Endothelial cell of umbilical vein (primary cell): ENCODE results near the gene CSNK1G1.
"Not testable (repeated sequence)": the region's sequence is repeated elsewhere in the genome, so short reads cannot be mapped to it uniquely, and the experiment has no call there.

ENCODE experiments used
- EZH2 ChIP-seq: IDR thresholded peaks from 2 replicates; pipeline ENCODE4 v1.6.1; 2012; ENCODE audit warnings: borderline replicate concordance, low read depth, mild to moderate bottlenecking, moderate library complexity, low read length, inconsistent platforms; ENCODE audit not compliant: severe bottlenecking
- GATA2 ChIP-seq: IDR thresholded peaks from 2 replicates; pipeline ENCODE4 v1.7.0; 2011; ENCODE audit warnings: low read depth, mild to moderate bottlenecking, moderate library complexity, mixed read lengths, low read length; ENCODE audit not compliant: insufficient read length, insufficient read depth
- JUN ChIP-seq: IDR thresholded peaks from 2 replicates; pipeline ENCODE4 v1.6.1; 2011; ENCODE audit warnings: borderline replicate concordance, low read depth; ENCODE audit not compliant: insufficient read length, insufficient read depth
- MYC ChIP-seq: IDR thresholded peaks from one replicate; pipeline ENCODE4 v1.6.1; 2011; ENCODE audit warnings: mild to moderate bottlenecking, low read depth, low read length
- POLR2A ChIP-seq: IDR thresholded peaks from 2 replicates; pipeline ENCODE4 v1.6.1; 2012; ENCODE audit warnings: low read depth, mild to moderate bottlenecking, control low read depth, low read length
- POLR2AphosphoS5 ChIP-seq: IDR thresholded peaks from 2 replicates; pipeline ENCODE4 v1.6.1; 2012; ENCODE audit warnings: low read depth, mild to moderate bottlenecking, control low read depth, low read length, moderate library complexity; ENCODE audit not compliant: insufficient read depth
- TF ChIP-seq, protein P1 (sequence below), 2 donors: IDR thresholded peaks; 1 replicate in 1 of 2; 2 replicates in 1 of 2; pipeline ENCODE4 v1.5.1; 2011; ENCODE audit warnings: low read length in 2 of 2, mild to moderate bottlenecking in 2 of 2, moderate library complexity in 2 of 2, control low read depth in 1 of 2, inconsistent platforms in 1 of 2, low read depth in 1 of 2; ENCODE audit not compliant: insufficient read depth in 1 of 2; ENCODE audit errors: extremely low read depth in 1 of 2
- TF ChIP-seq, protein P2 (sequence below): IDR thresholded peaks from 2 replicates; pipeline ENCODE4 v1.6.1; 2011; ENCODE audit not compliant: insufficient read depth, insufficient read length

DNA sequence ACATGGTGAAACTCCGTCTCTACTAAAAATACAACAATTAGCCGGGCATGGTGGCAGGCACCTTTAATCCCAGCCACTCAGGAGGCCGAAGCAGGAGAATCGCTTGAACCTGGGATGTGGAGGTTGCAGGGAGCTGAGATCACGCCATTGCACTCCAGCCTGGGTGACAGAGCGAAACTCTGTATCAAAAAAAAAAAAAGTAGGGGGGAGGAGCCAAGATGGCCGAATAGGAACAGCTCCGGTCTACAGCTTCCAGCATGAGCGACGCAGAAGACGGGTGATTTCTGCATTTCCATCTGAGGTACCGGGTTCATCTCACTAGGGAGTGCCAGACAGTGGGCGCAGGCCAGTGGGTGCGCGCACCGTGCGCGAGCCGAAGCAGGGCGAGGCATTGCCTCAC, 29.5 kb downstream of the CSNK1G1 start:
- TF ChIP-seq EZH2, POLR2A, POLR2AphosphoS5, GATA2, JUN, MYC: not testable (repeated sequence)
- TF ChIP-seq, protein P1, sequence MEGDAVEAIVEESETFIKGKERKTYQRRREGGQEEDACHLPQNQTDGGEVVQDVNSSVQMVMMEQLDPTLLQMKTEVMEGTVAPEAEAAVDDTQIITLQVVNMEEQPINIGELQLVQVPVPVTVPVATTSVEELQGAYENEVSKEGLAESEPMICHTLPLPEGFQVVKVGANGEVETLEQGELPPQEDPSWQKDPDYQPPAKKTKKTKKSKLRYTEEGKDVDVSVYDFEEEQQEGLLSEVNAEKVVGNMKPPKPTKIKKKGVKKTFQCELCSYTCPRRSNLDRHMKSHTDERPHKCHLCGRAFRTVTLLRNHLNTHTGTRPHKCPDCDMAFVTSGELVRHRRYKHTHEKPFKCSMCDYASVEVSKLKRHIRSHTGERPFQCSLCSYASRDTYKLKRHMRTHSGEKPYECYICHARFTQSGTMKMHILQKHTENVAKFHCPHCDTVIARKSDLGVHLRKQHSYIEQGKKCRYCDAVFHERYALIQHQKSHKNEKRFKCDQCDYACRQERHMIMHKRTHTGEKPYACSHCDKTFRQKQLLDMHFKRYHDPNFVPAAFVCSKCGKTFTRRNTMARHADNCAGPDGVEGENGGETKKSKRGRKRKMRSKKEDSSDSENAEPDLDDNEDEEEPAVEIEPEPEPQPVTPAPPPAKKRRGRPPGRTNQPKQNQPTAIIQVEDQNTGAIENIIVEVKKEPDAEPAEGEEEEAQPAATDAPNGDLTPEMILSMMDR (IDR thresholded peaks at IDR 0.05; ENCODE audit: extremely low read depth in 1 of 2, insufficient read depth in 1 of 2, low read depth in 1 of 2, low read length in 2 of 2): not testable (repeated sequence)
- TF ChIP-seq, protein P2, sequence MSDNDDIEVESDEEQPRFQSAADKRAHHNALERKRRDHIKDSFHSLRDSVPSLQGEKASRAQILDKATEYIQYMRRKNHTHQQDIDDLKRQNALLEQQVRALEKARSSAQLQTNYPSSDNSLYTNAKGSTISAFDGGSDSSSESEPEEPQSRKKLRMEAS: not testable (repeated sequence)
